Ishikawa (cell line): ENCODE data around the gene EZR.

Experiments
- CEBPB ChIP-seq: IDR thresholded peaks from 2 replicates; pipeline ENCODE4 v1.6.1; 2012
- EP300 ChIP-seq: IDR thresholded peaks from 2 replicates; pipeline ENCODE4 v1.6.1; 2012; ENCODE audit warnings: borderline replicate concordance
- FOXM1 ChIP-seq: IDR thresholded peaks from 2 replicates; pipeline ENCODE4 v1.6.1; 2012; ENCODE audit warnings: low read depth, borderline replicate concordance
- MAX ChIP-seq: IDR thresholded peaks from 2 replicates; pipeline ENCODE4 v1.6.1; 2012
- NFIC ChIP-seq: IDR thresholded peaks from 2 replicates; pipeline ENCODE4 v1.6.1; 2012
- RAD21 ChIP-seq: IDR thresholded peaks from 2 replicates; pipeline ENCODE4 v1.6.1; 2012; ENCODE audit warnings: low read depth
- TAF1 ChIP-seq: IDR thresholded peaks from 2 replicates; pipeline ENCODE4 v1.6.1; 2012; ENCODE audit warnings: low read depth, mild to moderate bottlenecking
- USF1 ChIP-seq: IDR thresholded peaks from 2 replicates; pipeline ENCODE4 v1.6.1; 2012
- YY1 ChIP-seq: IDR thresholded peaks from 2 replicates; pipeline ENCODE4 v1.6.1; 2012; ENCODE audit warnings: low read depth
- TF ChIP-seq, protein P1 (sequence below): IDR thresholded peaks from 2 replicates; pipeline ENCODE4 v1.6.1; 2012; ENCODE audit warnings: low read depth, mild to moderate bottlenecking

DNA sequence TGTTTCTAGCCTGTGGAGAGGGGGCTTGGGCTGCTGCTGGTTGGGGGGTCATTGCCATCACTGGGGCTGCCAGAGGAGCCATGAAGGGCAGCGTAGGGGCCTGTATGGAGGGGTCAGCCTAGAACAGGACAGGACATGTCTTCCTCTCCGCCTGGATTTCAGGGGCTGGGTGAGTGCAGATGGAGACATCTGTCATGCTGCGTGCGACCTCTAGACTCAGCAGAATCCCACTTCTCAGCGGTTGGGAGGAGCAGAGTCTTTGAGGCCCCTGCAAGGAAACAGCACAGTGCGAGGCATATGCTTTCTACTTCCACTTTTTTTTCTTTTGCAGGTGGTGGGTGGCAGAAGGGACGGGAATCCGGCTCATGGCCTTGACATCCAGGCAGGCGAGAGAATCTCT lies 67.9 kb downstream of the EZR start:
- TF ChIP-seq EP300 (no peak), YY1 (no peak), TAF1 (no peak), FOXM1 (no peak), USF1 (no peak), RAD21 (no peak), NFIC (no peak), MAX (no peak), CEBPB (no peak)
- TF ChIP-seq, protein P1, sequence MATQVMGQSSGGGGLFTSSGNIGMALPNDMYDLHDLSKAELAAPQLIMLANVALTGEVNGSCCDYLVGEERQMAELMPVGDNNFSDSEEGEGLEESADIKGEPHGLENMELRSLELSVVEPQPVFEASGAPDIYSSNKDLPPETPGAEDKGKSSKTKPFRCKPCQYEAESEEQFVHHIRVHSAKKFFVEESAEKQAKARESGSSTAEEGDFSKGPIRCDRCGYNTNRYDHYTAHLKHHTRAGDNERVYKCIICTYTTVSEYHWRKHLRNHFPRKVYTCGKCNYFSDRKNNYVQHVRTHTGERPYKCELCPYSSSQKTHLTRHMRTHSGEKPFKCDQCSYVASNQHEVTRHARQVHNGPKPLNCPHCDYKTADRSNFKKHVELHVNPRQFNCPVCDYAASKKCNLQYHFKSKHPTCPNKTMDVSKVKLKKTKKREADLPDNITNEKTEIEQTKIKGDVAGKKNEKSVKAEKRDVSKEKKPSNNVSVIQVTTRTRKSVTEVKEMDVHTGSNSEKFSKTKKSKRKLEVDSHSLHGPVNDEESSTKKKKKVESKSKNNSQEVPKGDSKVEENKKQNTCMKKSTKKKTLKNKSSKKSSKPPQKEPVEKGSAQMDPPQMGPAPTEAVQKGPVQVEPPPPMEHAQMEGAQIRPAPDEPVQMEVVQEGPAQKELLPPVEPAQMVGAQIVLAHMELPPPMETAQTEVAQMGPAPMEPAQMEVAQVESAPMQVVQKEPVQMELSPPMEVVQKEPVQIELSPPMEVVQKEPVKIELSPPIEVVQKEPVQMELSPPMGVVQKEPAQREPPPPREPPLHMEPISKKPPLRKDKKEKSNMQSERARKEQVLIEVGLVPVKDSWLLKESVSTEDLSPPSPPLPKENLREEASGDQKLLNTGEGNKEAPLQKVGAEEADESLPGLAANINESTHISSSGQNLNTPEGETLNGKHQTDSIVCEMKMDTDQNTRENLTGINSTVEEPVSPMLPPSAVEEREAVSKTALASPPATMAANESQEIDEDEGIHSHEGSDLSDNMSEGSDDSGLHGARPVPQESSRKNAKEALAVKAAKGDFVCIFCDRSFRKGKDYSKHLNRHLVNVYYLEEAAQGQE, result no peak
